Ovary (tissue), 3 donors: ENCODE results near the gene EMILIN3.

ENCODE experiments used
- POLR2A ChIP-seq: fragments of 450-650 bp; IDR thresholded peaks from one replicate; pipeline ENCODE4 v1.6.1; 2017; ENCODE audit warnings: antibody characterized with exemption, mild to moderate bottlenecking, moderate library complexity
- TF ChIP-seq, protein P1 (sequence below), 3 donors: fragments of 450-650 bp in 2 of 3; fragments of 200-600 bp in 1 of 3; IDR thresholded peaks; one replicate each; pipeline versions ENCODE4 v1.5.1 to v1.8.0; 2016 to 2022; ENCODE audit warnings: antibody characterized with exemption in 3 of 3, mild to moderate bottlenecking in 1 of 3
- donor health status: DM: no; HTN: no; CAD: no.

DNA sequence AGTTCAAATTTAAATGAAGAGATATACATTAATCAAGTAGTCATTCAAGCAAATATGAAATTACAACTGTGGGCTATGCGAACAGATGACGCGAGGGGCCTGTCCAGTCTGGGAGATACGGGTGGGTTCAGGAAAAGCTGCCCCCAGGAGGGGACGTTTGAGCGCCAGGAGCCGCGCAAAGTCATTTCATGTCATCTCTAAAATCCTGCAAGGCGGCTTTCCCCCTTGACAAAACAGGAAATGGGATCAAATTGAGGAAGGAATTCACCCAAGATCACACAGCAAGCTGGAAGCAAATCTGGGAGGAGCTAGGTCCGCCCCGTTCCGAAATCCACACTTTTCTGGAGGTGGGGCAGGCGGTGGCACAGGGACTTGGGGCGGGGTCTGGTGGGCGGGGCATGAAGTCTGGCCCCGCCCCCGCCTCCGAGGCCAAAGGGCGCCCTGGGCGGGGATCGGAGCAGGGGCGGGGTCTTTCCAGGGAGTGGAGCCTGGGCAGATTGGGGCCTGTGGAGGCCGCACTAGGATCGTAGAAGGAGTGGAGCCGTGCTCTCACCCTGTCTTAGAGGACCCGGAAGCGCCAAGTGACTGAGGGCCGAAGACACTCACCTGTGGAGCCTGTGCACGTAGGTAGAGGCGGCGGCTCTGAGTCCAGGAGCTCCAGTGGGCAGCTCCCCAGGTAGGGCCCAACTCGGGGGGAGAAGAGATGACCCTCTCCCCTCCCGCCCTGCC is 26.1 kb downstream of the EMILIN3 start, which contains the start of gene LPIN3:
- TF ChIP-seq, protein P1, sequence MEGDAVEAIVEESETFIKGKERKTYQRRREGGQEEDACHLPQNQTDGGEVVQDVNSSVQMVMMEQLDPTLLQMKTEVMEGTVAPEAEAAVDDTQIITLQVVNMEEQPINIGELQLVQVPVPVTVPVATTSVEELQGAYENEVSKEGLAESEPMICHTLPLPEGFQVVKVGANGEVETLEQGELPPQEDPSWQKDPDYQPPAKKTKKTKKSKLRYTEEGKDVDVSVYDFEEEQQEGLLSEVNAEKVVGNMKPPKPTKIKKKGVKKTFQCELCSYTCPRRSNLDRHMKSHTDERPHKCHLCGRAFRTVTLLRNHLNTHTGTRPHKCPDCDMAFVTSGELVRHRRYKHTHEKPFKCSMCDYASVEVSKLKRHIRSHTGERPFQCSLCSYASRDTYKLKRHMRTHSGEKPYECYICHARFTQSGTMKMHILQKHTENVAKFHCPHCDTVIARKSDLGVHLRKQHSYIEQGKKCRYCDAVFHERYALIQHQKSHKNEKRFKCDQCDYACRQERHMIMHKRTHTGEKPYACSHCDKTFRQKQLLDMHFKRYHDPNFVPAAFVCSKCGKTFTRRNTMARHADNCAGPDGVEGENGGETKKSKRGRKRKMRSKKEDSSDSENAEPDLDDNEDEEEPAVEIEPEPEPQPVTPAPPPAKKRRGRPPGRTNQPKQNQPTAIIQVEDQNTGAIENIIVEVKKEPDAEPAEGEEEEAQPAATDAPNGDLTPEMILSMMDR (IDR thresholded peaks at IDR 0.05): no peak
- peak; percentile 2 for TF ChIP-seq POLR2A
